K562 (cell line): ENCODE data around the gene BMP10. TPM values are rescaled to one million over a fixed set of nuclear protein-coding genes. Genes with fewer than 3 reads are reported as not detected.

Experiments used
- ARNT ChIP-seq, 2 experiments: fragments of 450-650 bp; IDR thresholded peaks; 2 replicates each; pipeline ENCODE4 v1.6.1; 2016; ENCODE audit warnings: mild to moderate bottlenecking in 1 of 2
- BHLHE40 ChIP-seq: IDR thresholded peaks from 2 replicates; pipeline ENCODE4 v1.6.1; 2011; ENCODE audit warnings: low read length, improper control_type of control experiment
- CBX2 ChIP-seq: fragments of 200-600 bp; sonication (generic); IDR thresholded peaks from one replicate; pipeline ENCODE4 v1.6.1; 2012; ENCODE audit warnings: mild to moderate bottlenecking, low read length, inconsistent platforms; ENCODE audit not compliant: insufficient read depth, poor library complexity, severe bottlenecking
- FOXK2 ChIP-seq, 2 experiments: fragments of 450-650 bp; IDR thresholded peaks in 1 of 2; conservative IDR thresholded peaks in 1 of 2; 2 replicates each; pipeline ENCODE4 v1.6.1; 2016; ENCODE audit warnings: low read depth in 2 of 2, mild to moderate bottlenecking in 1 of 2
- GTF2A2 ChIP-seq: IDR thresholded peaks from 2 replicates; pipeline ENCODE4 v1.6.1; 2016; ENCODE audit warnings: mild to moderate bottlenecking, missing genetic modification characterization, missing compliant biosample characterization
- HIVEP1 ChIP-seq: fragments of 250-450 bp; sonication (Bioruptor Pico); IDR thresholded peaks from 2 replicates; pipeline ENCODE4 v1.4.0; 2020; ENCODE audit warnings: mild to moderate bottlenecking
- PHF21A ChIP-seq: fragments of 450-650 bp; IDR thresholded peaks from 2 replicates; pipeline ENCODE4 v1.6.1; 2017; ENCODE audit warnings: low read depth, borderline replicate concordance
- RB1 ChIP-seq: fragments of 450-650 bp; IDR thresholded peaks from 2 replicates; pipeline ENCODE4 v1.6.1; 2017; ENCODE audit warnings: low read depth, mild to moderate bottlenecking
- RBFOX2 ChIP-seq: fragments of 200-400 bp; formaldehyde crosslinking; IDR thresholded peaks from 2 replicates; pipeline ENCODE4 v1.6.1; 2017; ENCODE audit warnings: low read depth, mild to moderate bottlenecking, low read length, moderate library complexity
- TAF1 ChIP-seq: IDR thresholded peaks from 2 replicates; pipeline ENCODE4 v1.6.1; 2011; ENCODE audit warnings: mild to moderate bottlenecking, low read length, moderate library complexity; ENCODE audit not compliant: insufficient read depth, control insufficient read depth, severe bottlenecking; ENCODE audit errors: extremely low read depth
- TCF3 ChIP-seq: sonication (generic); formaldehyde crosslinking; IDR thresholded peaks from 2 replicates; pipeline ENCODE4 v1.4.0; 2020; ENCODE audit warnings: mild to moderate bottlenecking, missing genetic modification reagents
- polyA plus RNA-seq, 8 experiments: library from polyadenylated mRNA; depleted of rRNA in 4 of 8; stranded (reverse) in 5 of 8; unstranded in 3 of 8; fragments of >200 nt; fragmentation: Nextera tagmentation in 2 of 8; fragmentation: Illumina TruSeq in 1 of 8; extraction: Ambion mirVana in 2 of 8; extraction: Trizol in 1 of 8; gene quantifications; 2 replicates each; pipeline versions ENCODE4 v1.2.1 to v1.2.3, GENCODE V29; 2011 to 2014; ENCODE audit warnings: inconsistent platforms in 1 of 8, missing spikeins in 1 of 8
- total RNA-seq, 7 experiments: library from RNA; depleted of rRNA in 6 of 7; stranded (reverse); fragments of >200 nt in 6 of 7; fragmentation: Illumina TruSeq in 2 of 7; extraction: Trizol in 2 of 7; gene quantifications; 2 replicates each; pipeline versions ENCODE4 v1.2.1 to v1.2.3, GENCODE V29; 2011 to 2021; ENCODE audit warnings: low replicate concordance in 1 of 7
- TF ChIP-seq, protein P1 (sequence below): sonication (generic); formaldehyde crosslinking; IDR thresholded peaks from 2 replicates; pipeline ENCODE4 v1.8.1; 2023; ENCODE audit warnings: missing genetic modification reagents, mild to moderate bottlenecking, borderline replicate concordance
- TF ChIP-seq, protein P2 (sequence below): sonication (generic); formaldehyde crosslinking; IDR thresholded peaks from 2 replicates; pipeline ENCODE4 v1.4.0; 2020; ENCODE audit warnings: mild to moderate bottlenecking, missing genetic modification reagents
- TF ChIP-seq, protein P3 (sequence below): fragments of 450-650 bp; IDR thresholded peaks from 2 replicates; pipeline ENCODE4 v1.6.1; 2017; ENCODE audit warnings: antibody characterized with exemption, mild to moderate bottlenecking
- TF ChIP-seq, protein P4 (sequence below): sonication (generic); formaldehyde crosslinking; IDR thresholded peaks from 2 replicates; pipeline ENCODE4 v1.8.0; 2022; ENCODE audit warnings: mild to moderate bottlenecking, missing genetic modification reagents

Gene BMP10
- total and polyA plus RNA-seq, 9 of the 15 experiments (the other 6 are each of a cell fraction or from before 2014, with no cell fraction given): 0.11 to 0.91 (median 0.43) TPM

DNA sequence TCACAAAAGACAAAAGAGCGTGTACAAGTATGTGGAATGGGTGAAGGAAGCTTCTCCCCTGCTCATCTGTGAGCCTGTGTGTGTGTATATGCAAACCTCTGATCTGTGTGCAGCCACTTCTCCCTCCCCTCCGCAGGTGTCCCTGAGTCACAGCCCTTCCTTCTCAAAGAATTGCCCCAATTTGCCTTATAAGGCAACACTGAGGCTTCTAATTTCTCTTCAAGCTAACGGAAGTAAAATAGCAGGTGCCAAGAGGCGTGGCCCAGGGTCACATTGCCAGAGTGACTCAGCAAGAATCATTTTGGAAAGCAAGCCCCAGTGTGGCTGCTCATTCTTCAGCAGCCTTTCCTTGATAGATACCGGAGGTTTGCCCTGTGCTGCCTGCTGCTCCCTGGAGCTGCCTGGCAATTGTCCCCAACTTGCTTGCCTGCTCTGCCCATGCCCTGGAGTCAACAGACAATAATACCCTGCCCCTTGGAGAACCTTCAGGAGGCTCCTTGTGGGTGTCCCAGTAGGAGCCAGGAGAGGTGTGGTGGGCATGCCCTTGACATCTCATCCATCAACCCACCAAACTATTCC is 37.3 kb upstream of the BMP10 start (continued):
- TF ChIP-seq, protein P1, sequence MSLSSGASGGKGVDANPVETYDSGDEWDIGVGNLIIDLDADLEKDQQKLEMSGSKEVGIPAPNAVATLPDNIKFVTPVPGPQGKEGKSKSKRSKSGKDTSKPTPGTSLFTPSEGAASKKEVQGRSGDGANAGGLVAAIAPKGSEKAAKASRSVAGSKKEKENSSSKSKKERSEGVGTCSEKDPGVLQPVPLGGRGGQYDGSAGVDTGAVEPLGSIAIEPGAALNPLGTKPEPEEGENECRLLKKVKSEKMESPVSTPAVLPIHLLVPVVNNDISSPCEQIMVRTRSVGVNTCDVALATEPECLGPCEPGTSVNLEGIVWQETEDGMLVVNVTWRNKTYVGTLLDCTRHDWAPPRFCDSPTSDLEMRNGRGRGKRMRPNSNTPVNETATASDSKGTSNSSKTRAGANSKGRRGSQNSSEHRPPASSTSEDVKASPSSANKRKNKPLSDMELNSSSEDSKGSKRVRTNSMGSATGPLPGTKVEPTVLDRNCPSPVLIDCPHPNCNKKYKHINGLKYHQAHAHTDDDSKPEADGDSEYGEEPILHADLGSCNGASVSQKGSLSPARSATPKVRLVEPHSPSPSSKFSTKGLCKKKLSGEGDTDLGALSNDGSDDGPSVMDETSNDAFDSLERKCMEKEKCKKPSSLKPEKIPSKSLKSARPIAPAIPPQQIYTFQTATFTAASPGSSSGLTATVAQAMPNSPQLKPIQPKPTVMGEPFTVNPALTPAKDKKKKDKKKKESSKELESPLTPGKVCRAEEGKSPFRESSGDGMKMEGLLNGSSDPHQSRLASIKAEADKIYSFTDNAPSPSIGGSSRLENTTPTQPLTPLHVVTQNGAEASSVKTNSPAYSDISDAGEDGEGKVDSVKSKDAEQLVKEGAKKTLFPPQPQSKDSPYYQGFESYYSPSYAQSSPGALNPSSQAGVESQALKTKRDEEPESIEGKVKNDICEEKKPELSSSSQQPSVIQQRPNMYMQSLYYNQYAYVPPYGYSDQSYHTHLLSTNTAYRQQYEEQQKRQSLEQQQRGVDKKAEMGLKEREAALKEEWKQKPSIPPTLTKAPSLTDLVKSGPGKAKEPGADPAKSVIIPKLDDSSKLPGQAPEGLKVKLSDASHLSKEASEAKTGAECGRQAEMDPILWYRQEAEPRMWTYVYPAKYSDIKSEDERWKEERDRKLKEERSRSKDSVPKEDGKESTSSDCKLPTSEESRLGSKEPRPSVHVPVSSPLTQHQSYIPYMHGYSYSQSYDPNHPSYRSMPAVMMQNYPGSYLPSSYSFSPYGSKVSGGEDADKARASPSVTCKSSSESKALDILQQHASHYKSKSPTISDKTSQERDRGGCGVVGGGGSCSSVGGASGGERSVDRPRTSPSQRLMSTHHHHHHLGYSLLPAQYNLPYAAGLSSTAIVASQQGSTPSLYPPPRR (CRISPR knock-in tag): no peak
- TF ChIP-seq, protein P2, sequence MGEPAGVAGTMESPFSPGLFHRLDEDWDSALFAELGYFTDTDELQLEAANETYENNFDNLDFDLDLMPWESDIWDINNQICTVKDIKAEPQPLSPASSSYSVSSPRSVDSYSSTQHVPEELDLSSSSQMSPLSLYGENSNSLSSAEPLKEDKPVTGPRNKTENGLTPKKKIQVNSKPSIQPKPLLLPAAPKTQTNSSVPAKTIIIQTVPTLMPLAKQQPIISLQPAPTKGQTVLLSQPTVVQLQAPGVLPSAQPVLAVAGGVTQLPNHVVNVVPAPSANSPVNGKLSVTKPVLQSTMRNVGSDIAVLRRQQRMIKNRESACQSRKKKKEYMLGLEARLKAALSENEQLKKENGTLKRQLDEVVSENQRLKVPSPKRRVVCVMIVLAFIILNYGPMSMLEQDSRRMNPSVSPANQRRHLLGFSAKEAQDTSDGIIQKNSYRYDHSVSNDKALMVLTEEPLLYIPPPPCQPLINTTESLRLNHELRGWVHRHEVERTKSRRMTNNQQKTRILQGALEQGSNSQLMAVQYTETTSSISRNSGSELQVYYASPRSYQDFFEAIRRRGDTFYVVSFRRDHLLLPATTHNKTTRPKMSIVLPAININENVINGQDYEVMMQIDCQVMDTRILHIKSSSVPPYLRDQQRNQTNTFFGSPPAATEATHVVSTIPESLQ (CRISPR knock-in tag): no peak
- TF ChIP-seq TCF3 (CRISPR knock-in tag) (peak; percentile 50), CBX2 (no peak), GTF2A2 (peak; percentile 51; the same call in 1 of the 2 replicates), RB1 (no peak), RBFOX2 (peak; percentile 65), TAF1 (peak; percentile 67), BHLHE40 (peak; percentile 72), HIVEP1 (no peak), PHF21A (no peak), FOXK2 (conservative IDR thresholded peaks at IDR 0.05 in 1 of 2, IDR thresholded peaks at IDR 0.05 in 1 of 2; ENCODE audit: low read depth in 2 of 2) (0 out of 4 replicates have a peak, but pooled peaks of 1 of the 2 experiments have one; percentile 29), ARNT (IDR thresholded peaks at IDR 0.05) (no peak)
- TF ChIP-seq, protein P3, sequence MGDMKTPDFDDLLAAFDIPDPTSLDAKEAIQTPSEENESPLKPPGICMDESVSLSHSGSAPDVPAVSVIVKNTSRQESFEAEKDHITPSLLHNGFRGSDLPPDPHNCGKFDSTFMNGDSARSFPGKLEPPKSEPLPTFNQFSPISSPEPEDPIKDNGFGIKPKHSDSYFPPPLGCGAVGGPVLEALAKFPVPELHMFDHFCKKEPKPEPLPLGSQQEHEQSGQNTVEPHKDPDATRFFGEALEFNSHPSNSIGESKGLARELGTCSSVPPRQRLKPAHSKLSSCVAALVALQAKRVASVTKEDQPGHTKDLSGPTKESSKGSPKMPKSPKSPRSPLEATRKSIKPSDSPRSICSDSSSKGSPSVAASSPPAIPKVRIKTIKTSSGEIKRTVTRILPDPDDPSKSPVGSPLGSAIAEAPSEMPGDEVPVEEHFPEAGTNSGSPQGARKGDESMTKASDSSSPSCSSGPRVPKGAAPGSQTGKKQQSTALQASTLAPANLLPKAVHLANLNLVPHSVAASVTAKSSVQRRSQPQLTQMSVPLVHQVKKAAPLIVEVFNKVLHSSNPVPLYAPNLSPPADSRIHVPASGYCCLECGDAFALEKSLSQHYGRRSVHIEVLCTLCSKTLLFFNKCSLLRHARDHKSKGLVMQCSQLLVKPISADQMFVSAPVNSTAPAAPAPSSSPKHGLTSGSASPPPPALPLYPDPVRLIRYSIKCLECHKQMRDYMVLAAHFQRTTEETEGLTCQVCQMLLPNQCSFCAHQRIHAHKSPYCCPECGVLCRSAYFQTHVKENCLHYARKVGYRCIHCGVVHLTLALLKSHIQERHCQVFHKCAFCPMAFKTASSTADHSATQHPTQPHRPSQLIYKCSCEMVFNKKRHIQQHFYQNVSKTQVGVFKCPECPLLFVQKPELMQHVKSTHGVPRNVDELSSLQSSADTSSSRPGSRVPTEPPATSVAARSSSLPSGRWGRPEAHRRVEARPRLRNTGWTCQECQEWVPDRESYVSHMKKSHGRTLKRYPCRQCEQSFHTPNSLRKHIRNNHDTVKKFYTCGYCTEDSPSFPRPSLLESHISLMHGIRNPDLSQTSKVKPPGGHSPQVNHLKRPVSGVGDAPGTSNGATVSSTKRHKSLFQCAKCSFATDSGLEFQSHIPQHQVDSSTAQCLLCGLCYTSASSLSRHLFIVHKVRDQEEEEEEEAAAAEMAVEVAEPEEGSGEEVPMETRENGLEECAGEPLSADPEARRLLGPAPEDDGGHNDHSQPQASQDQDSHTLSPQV: peak; percentile 82; the same call in 1 of the 2 replicates
- TF ChIP-seq, protein P4, sequence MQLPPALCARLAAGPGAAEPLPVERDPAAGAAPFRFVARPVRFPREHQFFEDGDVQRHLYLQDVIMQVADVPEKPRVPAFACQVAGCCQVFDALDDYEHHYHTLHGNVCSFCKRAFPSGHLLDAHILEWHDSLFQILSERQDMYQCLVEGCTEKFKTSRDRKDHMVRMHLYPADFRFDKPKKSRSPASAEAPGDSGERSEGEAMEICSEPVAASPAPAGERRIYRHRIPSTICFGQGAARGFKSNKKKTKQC (CRISPR knock-in tag): 0 out of 2 replicates have a peak, but pooled peaks have one; percentile 21
